ACHN (cell line): ENCODE measurements around the gene ZNF420.

Experiments used
- DNase-seq: peaks from one replicate; pipeline ENCODE4 v3.0.0-alpha.2; 2015
- in situ Hi-C: cut with HindIII; loops from 2 replicates; pipeline ENCODE4 v1.10.0; 2017; ENCODE audit warnings: low sequenced_read_pairs, low pct_ligation_motif_present, low pct_unique_long_range_greater_than_20kb

ZNF420 gene

GRCh38 chr19:37127999-37128820, 50.0 kb downstream of the ZNF420 start:
- DNase-seq: no peak
- in situ Hi-C loops: no loop called here

GRCh38 chr19:37128821-37129177, 50.6 kb downstream of the ZNF420 start:
- in situ Hi-C loops: no loop called here
- no peak for DNase-seq

- in situ Hi-C loops: no loop called here
- DNase-seq: no peak
Observed at GRCh38 chr19:37136111-37136510, 57.9 kb downstream of the ZNF420 start.

DNA sequence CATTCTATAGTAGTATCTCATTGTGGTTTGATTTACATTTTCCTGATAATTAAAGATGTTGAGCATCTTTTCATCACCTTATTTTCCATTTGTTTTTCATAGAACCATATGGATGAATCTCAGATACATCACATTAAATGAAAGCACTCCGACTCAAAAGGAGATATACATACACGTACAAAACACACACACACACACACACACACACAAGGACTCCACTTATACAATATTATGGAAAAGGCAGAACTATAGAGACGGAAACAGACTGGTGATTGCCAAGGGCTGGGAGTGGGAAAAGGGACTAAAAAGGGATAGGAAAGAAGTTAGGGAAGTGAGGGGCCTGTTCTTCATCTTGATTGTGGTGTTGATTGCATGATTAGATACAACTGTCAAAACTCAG, 70.0 kb downstream of the ZNF420 start:
- in situ Hi-C loops: no loop called here
- no peak for DNase-seq

- in situ Hi-C loops: no loop called here
- no peak for DNase-seq
Observed at GRCh38 chr19:37160153-37160552, 81.9 kb downstream of the ZNF420 start.

DNA sequence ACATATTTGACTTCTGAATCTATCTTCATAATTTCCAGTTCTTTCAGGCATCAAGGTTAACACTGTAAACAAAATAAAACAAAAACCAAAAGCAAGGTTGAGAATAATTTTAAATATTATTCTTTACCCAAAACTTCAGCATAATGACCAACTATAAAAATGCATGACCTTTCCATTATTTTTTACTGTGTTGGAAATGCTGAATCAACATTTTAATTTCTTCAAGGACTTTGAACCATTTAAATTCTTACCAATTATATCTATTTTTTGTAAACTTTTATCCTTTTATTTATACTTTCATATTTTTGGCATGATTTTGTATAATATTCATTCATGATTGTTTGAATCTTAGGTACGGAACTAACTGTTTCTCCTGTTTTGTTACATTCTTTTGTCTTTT, 87.4 kb downstream of the ZNF420 start:
- in situ Hi-C loops: no loop called here
- DNase-seq: no peak

DNA sequence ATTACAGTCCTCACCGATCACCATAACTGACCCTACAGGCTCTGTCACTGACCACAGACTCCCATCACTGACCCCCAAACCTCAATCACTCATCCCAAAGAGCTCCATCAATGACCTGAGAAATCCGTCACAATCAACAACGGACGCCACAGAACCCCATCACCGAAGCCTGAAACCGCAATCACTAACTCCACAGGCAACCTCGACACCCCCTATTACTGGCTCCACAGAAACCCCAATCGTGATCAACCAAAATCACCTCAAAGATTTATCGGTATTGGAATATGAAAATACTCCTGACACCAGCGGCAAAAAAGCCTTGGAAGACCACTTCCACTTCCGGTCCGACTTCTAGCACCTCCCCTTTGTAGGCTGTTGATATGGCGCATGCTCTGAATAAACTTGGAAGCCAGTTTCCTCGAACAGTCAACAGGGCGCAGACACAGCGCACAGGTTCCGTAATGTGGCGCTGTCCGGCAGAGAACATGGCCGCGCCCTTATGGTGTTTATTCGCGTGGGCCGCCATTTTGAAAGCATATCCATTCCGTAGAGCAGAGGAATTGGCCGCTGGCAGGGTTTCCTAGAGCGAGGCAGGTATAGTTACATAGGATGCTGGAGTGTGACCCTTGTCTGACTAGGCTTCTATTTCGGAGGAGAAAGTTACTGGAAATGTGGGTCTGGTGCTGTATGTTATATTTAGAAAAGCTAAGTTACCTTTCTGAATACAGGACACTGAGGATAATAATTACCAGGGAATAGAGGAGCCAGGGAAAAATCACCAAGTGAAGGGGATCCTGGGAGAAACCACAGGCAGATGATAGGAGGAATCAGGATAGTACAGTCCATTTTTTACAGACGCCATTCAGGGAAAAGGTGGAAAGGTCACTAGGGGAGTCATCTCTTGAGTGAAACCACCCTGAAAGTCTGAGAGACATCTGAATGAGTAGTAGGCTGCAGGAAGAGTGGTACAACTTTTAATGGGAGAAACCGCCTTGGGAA, 94.4 kb downstream of the ZNF420 start, which contains the start of gene ZNF585A:
TSS of gene ZNF585A (minus strand) at position 328 of the 999 bp plus-strand sequence. CDS start 2,785 bp downstream, outside the sequence.
- in situ Hi-C loops: no loop called here
- peak; percentile 69 for DNase-seq
